Activated T-helper 2 cell treated with anti-CD3 and anti-CD28 coated beads, Interferon-gamma antibody, Interleukin-2, Interleukin-4, amounts not matched to agents 10 μg/mL and 5 μg/mL and 100 μg/mL, durations not matched to agents 14 hours and 24 hours and 36 hours (primary cell): ENCODE measurements around the gene PIGO. TPM values are rescaled to one million over a fixed set of nuclear protein-coding genes. Genes with fewer than 3 reads are reported as not detected.

Source experiments
- DNase-seq: peaks from one replicate; pipeline ENCODE4 v3.0.0; 2021; ENCODE audit warnings: low spot score
- H3K27ac Mint-ChIP-seq: one replicate; pipeline ENCODE4 v1.8.0; 2021; ENCODE audit warnings: mixed read lengths
- H3K27me3 Mint-ChIP-seq: one replicate; pipeline ENCODE4 v1.8.0; 2021; ENCODE audit warnings: low read depth, mixed read lengths
- H3K36me3 Mint-ChIP-seq: one replicate; pipeline ENCODE4 v1.8.0; 2021; ENCODE audit warnings: low read depth, mixed read lengths
- H3K4me1 Mint-ChIP-seq: one replicate; pipeline ENCODE4 v1.8.0; 2021; ENCODE audit warnings: low read depth, mixed read lengths
- H3K4me3 Mint-ChIP-seq: one replicate; pipeline ENCODE4 v1.8.0; 2021; ENCODE audit warnings: low read depth, mild to moderate bottlenecking, moderate library complexity, mixed read lengths
- H3K9me3 Mint-ChIP-seq: one replicate; pipeline ENCODE4 v1.8.0; 2021; ENCODE audit warnings: mixed read lengths
- intact Hi-C: fragments of 100-400 bp; cut with micrococcal nuclease; formaldehyde crosslinking; loops from one replicate; pipeline ENCODE4 v1.15.1; 2023
- total RNA-seq: library from RNA; stranded (reverse); gene quantifications from 2 replicates; pipeline ENCODE4 v1.2.3, GENCODE V29; 2022

The PIGO gene
- 33.0 and 37.8 TPM in 2 replicates for total RNA-seq

DNA sequence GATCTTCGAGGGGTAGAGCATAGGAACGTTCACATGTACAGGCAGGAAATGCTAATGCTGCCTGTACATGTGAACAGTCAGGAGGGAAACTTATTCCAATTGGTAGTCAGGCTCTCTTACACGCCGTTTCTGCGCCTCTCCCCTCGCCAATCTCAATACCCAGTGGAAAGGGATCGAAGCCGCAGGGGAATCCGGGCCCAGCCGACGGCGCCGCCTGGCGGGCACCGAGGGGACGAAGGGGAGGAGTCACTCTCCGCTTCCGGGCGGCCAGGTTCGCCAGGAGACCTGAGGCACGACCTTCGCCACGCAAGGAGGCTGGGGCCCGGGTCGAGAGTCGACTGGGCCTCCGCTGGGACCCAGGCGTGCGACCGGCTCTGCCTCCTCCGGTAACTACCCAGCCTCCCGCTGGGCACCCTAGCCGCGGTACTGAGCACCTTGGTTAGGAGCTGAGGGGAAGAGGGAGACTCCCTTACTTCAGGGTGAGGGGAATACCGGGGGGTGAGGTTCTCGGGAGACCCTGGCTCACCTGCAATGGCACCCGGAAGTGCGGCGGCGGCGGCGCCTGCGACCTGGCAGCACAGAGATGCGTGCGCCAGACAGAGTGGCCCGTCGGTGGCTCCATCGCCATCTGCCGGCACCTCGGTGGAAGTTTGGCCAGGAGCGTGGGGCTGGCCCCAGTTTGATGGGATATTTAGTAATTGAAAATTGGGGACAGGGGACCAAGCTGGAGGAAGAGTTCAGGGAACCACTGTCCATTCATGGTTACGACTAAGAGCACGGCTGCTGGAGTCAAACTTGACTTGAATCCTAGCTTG, at the start of gene PIGO:
Gene PIGO, minus strand, starts transcription at position 557 of the 815 bp plus-strand sequence. CDS start 1,026 bp downstream, outside the sequence.
- H3K4me3 Mint-ChIP-seq, result peak within 1 kb of the TSS; percentile 85
- H3K4me1 Mint-ChIP-seq, result peaks cover 19% of the 10 kb centered on the region
- peak within 1 kb of the TSS; percentile 88 for H3K27ac Mint-ChIP-seq
- no peaks in the 10 kb centered on the region for H3K9me3 Mint-ChIP-seq
- peaks cover 46% of the 10 kb centered on the region for H3K36me3 Mint-ChIP-seq
- peak; percentile 85 for DNase-seq
- H3K27me3 Mint-ChIP-seq, result no peaks in the 10 kb centered on the region
- intact Hi-C loops, result loop anchor here (1.0 to 5.0 kb wide), 7 partner anchors 15 to 395 kb away; partner anchors contain the start of genes DNAJB5 and VCP

DNA sequence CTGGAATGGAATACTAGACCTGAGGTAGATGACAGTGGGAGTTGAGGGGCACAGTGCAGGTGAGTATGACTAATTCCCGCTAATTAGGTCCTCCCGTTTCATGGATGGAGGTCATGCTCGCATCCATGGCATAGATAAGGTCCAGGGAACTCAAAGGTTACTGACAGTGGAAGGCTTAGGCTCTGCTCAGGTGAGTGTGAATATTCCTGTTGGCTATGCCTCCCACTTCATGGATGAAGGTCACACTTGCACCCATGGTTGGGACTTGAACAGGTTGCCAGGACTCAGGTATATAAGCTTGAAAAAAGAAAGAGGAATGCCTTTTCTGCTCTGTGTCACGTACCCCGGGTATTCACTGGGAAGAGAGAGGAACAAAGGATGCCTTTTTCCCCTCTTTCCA, 45.6 kb upstream of the PIGO start:
- no peak overlapping the region for H3K4me3 Mint-ChIP-seq
- no peaks in the 10 kb centered on the region for H3K4me1 Mint-ChIP-seq
- no peak for DNase-seq
- peaks cover 30% of the 10 kb centered on the region for H3K9me3 Mint-ChIP-seq
- H3K27ac Mint-ChIP-seq, result no peak overlapping the region
- H3K27me3 Mint-ChIP-seq, result no peaks in the 10 kb centered on the region
- H3K36me3 Mint-ChIP-seq, result no peaks in the 10 kb centered on the region
- intact Hi-C loops, result no loop called here

DNA sequence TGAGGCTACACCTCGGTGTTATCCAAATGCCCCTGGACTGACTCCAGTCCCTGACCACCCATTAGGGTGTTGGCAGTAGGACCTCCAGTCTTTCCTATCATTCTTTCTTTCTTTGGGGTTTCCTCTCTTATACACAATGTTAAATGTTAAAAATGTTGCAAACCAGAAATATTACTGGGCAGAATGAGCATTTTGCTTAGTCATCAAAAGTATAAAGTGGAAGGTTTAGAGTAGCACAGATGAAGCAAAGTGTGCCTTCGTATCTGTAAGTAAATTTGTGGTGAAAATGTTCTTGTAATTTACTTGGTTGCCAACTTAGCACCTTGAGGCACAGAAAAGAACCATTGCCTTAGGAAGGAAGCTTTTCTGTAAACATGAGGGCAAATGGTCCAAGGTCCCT, 43.7 kb upstream of the PIGO start:
- Mint-ChIP-seq H3K9me3 (peaks cover 23% of the 10 kb centered on the region), H3K4me3 (no peak overlapping the region), H3K4me1 (no peaks in the 10 kb centered on the region), H3K27me3 (no peaks in the 10 kb centered on the region), H3K27ac (no peak overlapping the region), H3K36me3 (no peaks in the 10 kb centered on the region)
- intact Hi-C loops, result no loop called here
- no peak for DNase-seq

DNA sequence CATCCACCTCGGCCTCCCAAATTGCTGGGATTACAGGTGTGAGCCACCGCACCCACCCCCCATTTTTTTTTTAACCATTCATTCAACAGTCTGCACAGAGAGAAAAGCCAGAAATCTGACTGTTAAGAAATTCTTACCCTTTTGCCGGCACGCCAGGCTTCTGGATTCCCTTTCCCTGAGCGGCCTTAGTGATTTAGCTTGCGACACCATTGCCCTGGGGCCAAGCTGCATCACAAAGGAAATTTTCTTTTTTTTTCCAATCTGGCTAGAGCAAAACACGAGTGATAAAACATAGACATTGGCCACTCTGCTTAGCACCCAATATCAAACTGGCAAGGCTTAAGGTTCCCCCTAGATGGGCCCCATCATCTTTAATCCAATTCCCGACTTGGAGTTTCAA, 40.5 kb upstream of the PIGO start:
- intact Hi-C loops, result no loop called here
- no peaks in the 10 kb centered on the region for H3K4me1 Mint-ChIP-seq
- H3K27me3 Mint-ChIP-seq, result no peaks in the 10 kb centered on the region
- H3K36me3 Mint-ChIP-seq, result no peaks in the 10 kb centered on the region
- no peak overlapping the region for H3K4me3 Mint-ChIP-seq
- peaks cover 21% of the 10 kb centered on the region for H3K9me3 Mint-ChIP-seq
- DNase-seq, result no peak
- no peak overlapping the region for H3K27ac Mint-ChIP-seq

DNA sequence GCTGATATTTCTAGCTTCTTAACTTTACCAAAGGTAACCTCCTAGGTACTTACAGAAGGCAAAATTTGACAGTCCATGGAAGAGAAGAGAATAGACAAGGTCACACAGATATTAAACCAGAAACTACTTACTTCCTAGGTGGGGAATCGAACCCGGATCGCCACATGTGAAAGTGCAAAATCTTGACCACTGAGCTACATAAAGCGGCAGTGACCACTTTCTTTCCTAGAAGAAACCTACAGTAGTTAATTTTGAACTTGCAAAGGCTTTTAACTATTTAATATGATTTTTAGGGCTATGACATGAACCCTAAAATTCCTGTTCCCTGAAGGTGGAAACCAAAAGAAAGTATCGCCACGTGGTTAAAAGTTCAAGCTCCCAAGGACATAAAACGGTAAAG, 39.6 kb upstream of the PIGO start:
- Mint-ChIP-seq H3K4me3 (no peak overlapping the region), H3K27me3 (no peaks in the 10 kb centered on the region), H3K4me1 (no peaks in the 10 kb centered on the region), H3K36me3 (no peaks in the 10 kb centered on the region), H3K27ac (no peak overlapping the region), H3K9me3 (peaks cover 21% of the 10 kb centered on the region)
- intact Hi-C loops, result no loop called here
- no peak for DNase-seq

DNA sequence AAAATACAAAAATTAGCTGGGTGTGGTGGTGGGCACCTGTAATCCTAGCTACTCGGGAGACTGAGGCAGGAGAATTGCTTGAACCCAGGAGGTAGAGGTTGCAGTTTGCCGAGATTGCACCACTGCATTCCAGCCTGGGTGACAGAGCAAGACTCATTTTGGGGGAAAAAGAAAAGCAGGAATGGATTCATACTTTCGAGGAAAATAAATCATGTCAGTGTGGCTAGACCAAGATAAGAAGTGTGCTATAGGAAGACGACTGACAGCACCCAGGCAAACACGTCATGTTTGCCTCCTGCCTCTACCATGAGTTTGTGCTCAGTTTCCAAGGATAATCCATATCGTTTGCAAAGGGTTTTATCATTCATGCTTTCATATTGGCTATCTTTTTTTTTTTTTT, 38.5 kb upstream of the PIGO start:
- H3K9me3 Mint-ChIP-seq, result peaks cover 17% of the 10 kb centered on the region
- intact Hi-C loops, result no loop called here
- no peaks in the 10 kb centered on the region for H3K36me3 Mint-ChIP-seq
- no peak overlapping the region for H3K4me3 Mint-ChIP-seq
- no peaks in the 10 kb centered on the region for H3K27me3 Mint-ChIP-seq
- DNase-seq, result no peak
- no peaks in the 10 kb centered on the region for H3K4me1 Mint-ChIP-seq
- H3K27ac Mint-ChIP-seq, result no peak overlapping the region

DNA sequence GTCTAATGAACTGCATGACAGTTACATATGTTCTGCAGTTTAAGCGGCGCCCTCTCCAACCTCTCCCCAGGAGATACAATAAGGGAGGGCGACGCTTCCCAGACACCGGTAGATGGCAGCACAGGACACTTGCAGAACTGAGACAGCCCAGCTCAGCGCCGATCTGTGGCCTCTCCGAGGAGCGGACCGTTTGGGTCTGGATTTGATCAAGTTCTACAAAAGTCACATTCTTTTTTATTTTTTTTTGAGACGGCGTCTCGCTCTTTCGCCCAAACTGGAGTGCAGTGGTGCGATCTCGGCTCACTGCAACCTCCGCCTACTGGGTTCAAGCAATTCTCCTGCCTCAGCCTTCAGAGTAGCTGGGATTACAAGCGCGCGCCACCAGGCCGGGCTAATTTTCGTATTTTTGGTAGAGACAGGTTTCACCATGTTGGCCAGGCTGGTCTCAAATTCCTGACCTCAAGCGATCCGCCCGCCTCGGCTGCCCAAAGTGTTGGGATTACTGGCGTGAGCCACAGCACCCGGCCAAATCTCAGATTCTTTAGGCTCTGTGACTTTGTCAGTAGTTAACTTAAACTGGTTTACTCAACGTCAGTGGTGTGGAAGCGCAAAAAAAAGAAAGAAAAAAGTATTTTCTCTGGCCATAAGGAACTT, 20.6 kb upstream of the PIGO start:
- intact Hi-C loops, result loop anchor here (1.0 to 10.0 kb wide), 8 partner anchors 45 to 940 kb away; partner anchors contain the start of genes DNAI1, FAM219A, HINT2 and SPAG8
- peak; percentile 81 for DNase-seq
- peaks cover 36% of the 10 kb centered on the region for H3K4me1 Mint-ChIP-seq
- H3K27me3 Mint-ChIP-seq, result peaks cover 8% of the 10 kb centered on the region
- peak overlapping the region; percentile 89 for H3K27ac Mint-ChIP-seq
- H3K4me3 Mint-ChIP-seq, result peak overlapping the region; percentile 91
- no peaks in the 10 kb centered on the region for H3K36me3 Mint-ChIP-seq
- no peaks in the 10 kb centered on the region for H3K9me3 Mint-ChIP-seq

DNA sequence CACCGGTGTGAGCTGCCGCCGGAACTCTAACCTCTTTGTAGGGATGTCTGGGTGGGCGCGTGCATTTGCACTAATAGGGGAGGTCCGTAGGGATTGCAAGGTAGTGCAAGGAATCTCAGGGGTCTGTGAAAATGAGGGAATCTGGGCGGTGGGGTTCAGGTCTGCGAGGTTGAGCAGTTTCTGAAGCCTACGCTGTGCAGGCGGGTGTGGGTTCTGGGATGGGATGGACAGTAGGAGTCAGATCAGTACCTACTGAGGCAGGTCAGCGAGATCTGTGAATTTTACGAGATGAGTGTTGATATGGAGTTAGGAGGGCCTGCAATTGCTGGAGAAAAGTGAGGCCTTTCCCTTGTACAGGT, 20.1 kb upstream of the PIGO start:
- H3K27me3 Mint-ChIP-seq, result peaks cover 6% of the 10 kb centered on the region
- no peaks in the 10 kb centered on the region for H3K36me3 Mint-ChIP-seq
- DNase-seq, result no peak
- H3K27ac Mint-ChIP-seq, result peak overlapping the region; percentile 89
- peaks cover 40% of the 10 kb centered on the region for H3K4me1 Mint-ChIP-seq
- no peaks in the 10 kb centered on the region for H3K9me3 Mint-ChIP-seq
- intact Hi-C loops, result loop anchor here (1.0 to 10.0 kb wide), 8 partner anchors 46 to 939 kb away; partner anchors contain the start of genes DNAI1, FAM219A, HINT2 and SPAG8
- peak overlapping the region; percentile 91 for H3K4me3 Mint-ChIP-seq

DNA sequence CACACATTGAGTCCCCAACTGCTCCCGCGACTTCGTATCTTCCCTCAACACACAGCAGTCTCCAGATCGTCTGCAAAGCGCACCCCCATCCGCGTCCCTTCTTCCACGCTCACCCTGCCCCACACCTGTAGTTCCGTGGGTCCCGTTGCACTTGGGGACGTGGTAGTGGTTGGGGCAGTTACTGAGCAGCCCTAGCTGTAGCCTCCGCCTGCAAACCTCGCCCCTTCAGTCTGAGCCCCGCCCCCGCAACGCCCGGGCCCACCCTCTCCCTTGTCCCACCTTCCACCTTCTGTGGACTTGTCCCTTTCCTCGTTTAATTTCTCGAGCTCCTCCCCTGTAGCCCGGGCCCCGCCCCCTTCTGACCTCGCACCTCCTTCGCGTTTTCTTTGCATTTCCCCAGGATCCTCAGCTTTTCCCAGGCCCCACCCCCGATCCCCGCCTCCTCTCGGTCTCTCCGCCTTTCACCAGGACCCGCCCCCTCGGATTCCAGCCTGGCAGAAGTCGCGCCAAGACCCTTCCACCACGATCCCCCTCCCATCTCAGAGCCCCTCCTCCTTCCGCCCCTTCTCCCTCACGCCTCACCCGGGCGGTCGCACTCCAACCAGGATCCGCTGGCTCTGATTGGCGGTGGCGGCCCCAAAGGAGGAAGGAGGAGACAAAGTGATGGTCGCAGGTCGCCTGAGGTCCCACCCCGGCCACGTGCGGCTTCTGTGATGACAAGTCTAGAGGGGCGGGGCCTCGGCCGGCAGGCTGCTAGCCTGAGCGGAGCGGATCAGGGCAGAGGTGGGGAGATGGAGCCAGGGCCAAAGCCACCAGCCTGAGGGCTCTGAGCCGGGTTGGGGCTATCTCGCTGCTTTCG, 19.5 kb upstream of the PIGO start, which contains the start of gene ATOSB:
Gene ATOSB, minus strand, starts transcription at position 183 of the 859 bp plus-strand sequence. CDS start 7,588 bp downstream, outside the sequence.
- no peaks in the 10 kb centered on the region for H3K9me3 Mint-ChIP-seq
- H3K36me3 Mint-ChIP-seq, result no peaks in the 10 kb centered on the region
- peaks cover 3% of the 10 kb centered on the region for H3K27me3 Mint-ChIP-seq
- peak within 1 kb of the TSS; percentile 91 for H3K4me3 Mint-ChIP-seq
- DNase-seq, result peak; percentile 93
- H3K4me1 Mint-ChIP-seq, result peaks cover 41% of the 10 kb centered on the region
- H3K27ac Mint-ChIP-seq, result peak within 1 kb of the TSS; percentile 89
- intact Hi-C loops, result loop anchor here (1.0 to 10.0 kb wide), 8 partner anchors 46 to 939 kb away; partner anchors contain the start of genes DNAI1, FAM219A, HINT2 and SPAG8

DNA sequence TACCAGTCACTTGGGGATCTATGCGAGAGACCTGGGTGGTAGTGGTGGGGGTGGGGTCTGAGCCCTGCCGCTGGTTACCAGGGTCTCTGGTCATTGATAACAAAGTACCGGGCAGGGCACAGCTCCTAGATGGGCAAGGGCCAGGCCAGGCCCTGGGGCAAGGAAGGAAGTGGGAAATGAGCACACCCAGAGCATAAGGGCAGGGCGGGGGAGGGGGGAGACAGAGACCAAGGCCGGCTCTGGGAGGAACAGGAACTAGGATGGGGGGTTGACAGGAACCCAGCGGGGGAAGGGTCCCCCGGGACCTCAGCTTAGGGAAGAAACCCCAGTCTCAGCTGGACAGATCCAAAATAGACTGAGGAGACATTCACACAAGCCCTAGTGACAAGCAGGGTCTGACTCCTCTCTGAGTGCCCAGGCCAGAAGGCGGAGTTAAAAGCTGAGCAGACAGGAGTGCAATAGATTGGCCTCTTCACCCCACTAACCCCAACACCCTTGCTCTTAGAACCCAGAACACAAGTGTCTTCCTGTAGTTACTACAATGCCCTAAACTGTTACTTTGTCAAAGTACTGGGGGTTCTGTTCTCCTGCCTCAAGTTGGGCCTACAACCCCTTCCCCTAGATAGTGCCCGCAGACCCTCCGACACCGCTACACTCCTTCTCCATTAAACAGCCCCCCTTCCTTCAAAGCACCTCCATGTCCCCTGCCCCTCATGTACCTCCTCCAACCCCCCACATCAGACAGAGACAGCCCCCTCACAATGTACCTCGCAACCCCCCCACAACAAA, 18.6 kb upstream of the PIGO start:
- Mint-ChIP-seq H3K9me3 (no peaks in the 10 kb centered on the region), H3K27me3 (peaks cover under 1% of the 10 kb centered on the region), H3K4me3 (peak overlapping the region; percentile 91), H3K4me1 (peaks cover 45% of the 10 kb centered on the region), H3K36me3 (no peaks in the 10 kb centered on the region), H3K27ac (peak overlapping the region; percentile 89)
- peak; percentile 43 for DNase-seq
- intact Hi-C loops, result loop anchor here (1.0 to 10.0 kb wide), 6 partner anchors 47 to 938 kb away; partner anchors contain the start of genes DNAI1, DNAJB5, FAM219A and HINT2

DNA sequence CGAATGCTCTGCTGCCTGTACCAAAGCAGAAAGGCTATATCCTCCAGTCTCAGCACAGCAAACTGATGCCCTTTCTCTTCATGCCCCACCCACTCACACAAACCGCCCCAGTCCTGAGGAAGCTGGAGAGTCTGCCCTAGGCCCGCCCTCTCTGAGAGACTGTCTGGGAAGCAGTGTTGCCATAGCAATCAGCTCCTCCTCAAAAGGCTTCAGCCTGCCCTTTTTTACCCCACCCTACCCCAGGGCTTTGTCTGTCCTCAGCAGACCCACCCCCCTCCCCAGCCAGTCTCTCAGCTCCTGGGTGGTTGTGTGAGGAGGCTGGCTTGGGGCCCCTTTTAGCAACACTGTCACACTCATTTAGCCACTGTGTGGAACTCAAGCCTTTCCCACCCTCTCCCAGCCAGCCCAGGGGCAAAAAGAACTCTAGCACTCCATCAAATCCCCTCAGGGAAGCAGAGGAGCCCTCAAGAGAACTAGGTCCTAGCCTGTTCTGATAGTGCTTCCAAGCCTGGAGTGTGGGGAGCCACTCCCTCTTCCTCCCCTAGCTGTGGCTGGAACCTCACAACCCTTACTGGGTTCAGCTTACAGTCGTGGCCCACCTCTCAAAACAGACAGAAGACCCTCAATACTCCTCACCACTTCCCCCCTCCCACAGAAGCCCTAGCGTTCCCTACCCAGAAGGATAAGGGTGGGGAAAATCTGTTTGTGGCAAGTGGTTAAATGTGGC, 17.9 kb upstream of the PIGO start:
- Mint-ChIP-seq H3K4me3 (peak overlapping the region; percentile 91), H3K4me1 (peaks cover 45% of the 10 kb centered on the region), H3K9me3 (no peaks in the 10 kb centered on the region), H3K36me3 (no peaks in the 10 kb centered on the region), H3K27me3 (no peaks in the 10 kb centered on the region), H3K27ac (peak overlapping the region; percentile 89)
- DNase-seq, result peak; percentile 79
- intact Hi-C loops, result loop anchor here (1.0 to 10.0 kb wide), 4 partner anchors 127 to 701 kb away; partner anchors contain the start of genes DNAI1, DNAJB5, FAM219A and HINT2
